Measurements from ENCODE around the gene ELF2. TPM values are rescaled to one million over a fixed set of nuclear protein-coding genes. Genes with fewer than 3 reads are reported as not detected.
"Not testable (repeated sequence)": the region's sequence is repeated elsewhere in the genome, so short reads cannot be mapped to it uniquely, and the experiment has no call there.

ELF2 gene

DNA sequence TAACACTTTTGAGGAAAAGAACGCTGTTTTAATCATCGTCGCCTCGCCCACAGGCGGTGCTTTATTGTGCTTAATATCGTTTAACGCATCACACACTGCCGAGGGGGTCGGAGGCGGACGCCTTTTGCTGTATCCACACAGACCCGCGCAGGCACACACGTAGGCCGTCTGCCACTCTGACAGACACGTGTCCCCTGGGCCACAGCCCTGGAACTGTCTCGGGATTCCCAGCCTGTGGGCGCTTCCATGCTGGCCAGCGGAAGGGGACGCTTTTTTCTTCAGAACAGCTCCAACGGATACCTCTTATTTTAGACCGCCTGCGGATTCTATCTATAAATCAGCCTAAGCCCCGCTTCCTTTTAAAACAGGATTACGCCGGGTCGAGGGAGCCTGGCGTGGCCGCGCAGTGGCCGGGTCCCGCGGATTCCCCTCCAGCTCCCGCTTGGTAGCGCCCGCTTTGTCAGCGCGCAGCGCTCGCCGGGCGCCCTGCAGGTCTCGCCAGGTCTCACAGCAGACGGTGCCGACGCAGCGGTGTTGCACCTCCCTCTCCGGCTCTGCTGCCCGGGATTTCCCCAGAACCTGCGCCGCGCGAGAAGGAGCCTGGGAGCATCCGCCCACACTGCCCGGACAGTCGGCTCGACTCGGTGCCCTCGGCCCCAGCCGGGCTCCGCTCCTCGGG lies 161.6 kb downstream of the ELF2 start, which contains the start of gene NOCT:
Gene NOCT, plus strand, starts transcription at position 513 of the 679 bp plus-strand sequence. CDS start 201 bp downstream, outside the sequence.
- peak within 1 kb of the TSS; percentile 78 for H3K4me3 ChIP-seq (ENCODE audit: low read length)
- H3K9ac ChIP-seq (ENCODE audit: low read depth, low read length): peak within 1 kb of the TSS; percentile 89
- H3K36me3 ChIP-seq (ENCODE audit: insufficient read depth, low read length): no peaks in the 10 kb centered on the region
- peak within 1 kb of the TSS; percentile 85 for H3K4me2 ChIP-seq (ENCODE audit: low read length)
- H3K9me3 ChIP-seq (replicated peaks; ENCODE audit: low read length): no peaks in the 10 kb centered on the region
- H3K27me3 ChIP-seq (ENCODE audit: control insufficient read depth, insufficient read depth, low read length): no peaks in the 10 kb centered on the region
- H3K4me1 ChIP-seq (ENCODE audit: control insufficient read depth, insufficient read depth, low read length): peaks cover 41% of the 10 kb centered on the region

DNA sequence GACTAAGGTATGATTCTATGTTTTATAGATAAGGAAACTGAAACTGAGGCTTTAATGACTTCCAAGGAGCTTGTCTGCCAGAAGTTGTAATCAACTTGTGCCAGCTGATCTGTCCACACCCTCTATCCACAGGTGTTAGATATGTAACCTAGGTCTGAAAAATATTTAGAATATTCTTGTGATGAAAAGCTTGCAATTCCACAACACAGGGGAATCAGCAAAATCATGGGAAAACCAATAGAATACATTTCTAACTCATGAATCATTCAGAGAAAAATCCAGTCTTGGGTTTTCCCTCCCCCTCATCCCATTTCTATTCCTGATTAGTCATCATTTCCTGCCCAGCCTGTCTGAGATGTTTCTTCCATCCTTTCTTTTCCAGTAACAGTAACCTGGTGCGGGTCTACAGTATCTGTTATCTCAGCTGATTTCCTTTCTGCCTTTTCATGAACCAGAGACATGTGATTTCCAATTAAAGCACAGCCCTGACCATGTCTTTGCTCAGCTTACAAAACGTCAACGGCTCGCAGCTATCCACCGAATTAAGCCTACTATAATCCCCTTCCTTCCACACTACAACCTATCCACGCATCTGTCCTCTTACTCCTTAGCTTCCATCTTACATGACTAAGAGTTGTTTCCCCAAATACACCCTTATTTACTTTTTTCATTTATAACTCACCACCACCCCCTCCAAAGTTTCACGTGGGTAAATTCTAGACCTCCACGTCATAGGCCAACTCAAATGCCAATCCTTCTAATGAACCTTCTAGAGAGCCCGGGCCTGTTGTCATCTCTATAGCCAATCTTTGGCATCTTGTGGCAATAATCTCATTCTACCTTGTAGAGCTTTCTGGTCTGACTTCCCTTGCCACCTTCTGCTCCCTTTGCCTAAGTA lies 162.4 kb downstream of the ELF2 start:
- Histone ChIP-seq H3K4me1 (ENCODE audit: control insufficient read depth, insufficient read depth, low read length) (peaks cover 38% of the 10 kb centered on the region), H3K9me3 (replicated peaks; ENCODE audit: low read length) (no peaks in the 10 kb centered on the region), H3K9ac (ENCODE audit: low read depth, low read length) (peak overlapping the region; percentile 89), H3K4me3 (ENCODE audit: low read length) (peak overlapping the region; percentile 78), H3K36me3 (ENCODE audit: insufficient read depth, low read length) (no peaks in the 10 kb centered on the region), H3K4me2 (ENCODE audit: low read length) (peak overlapping the region; percentile 85), H3K27me3 (ENCODE audit: control insufficient read depth, insufficient read depth, low read length) (no peaks in the 10 kb centered on the region)

DNA sequence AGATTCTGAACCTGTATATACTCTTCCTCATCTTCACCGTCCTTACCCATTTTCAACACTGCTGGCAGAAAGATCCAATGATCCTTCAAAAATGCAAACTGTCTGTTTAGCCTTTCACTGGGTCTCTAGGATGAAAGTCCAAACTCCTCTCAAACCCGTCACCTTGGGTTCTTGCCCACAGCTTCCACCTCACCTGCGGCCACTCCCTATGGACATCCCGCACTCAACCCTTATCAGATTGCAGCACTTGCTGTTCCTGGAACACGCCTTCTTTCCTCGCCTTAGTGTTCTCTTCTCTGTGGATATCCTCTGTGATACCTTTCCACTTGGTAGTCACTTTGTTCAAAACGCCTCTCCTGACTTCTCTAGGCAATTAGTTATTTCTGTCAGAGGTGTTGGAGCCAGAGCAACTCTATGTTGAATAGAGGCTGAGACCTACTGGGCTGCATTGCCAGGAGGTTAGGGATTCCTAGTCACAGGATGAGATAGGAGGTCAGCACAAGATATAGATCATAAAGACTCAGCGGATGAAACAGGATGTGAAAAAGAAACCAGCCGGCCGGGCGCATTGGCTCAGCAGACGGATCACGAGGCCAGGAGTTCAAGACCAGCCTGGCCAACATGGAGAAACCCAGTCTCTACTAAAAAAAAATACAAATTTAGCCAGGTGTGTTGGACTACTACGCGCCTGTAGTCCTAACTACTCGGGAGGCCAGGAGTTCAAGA lies 165.6 kb downstream of the ELF2 start:
- Histone ChIP-seq H3K4me1 (ENCODE audit: control insufficient read depth, insufficient read depth, low read length) (peaks cover 18% of the 10 kb centered on the region), H3K9ac (ENCODE audit: low read depth, low read length) (no peak overlapping the region), H3K36me3 (ENCODE audit: insufficient read depth, low read length) (no peaks in the 10 kb centered on the region), H3K4me3 (ENCODE audit: low read length) (no peak overlapping the region), H3K9me3 (replicated peaks; ENCODE audit: low read length) (no peaks in the 10 kb centered on the region), H3K4me2 (ENCODE audit: low read length) (no peak overlapping the region), H3K27me3 (ENCODE audit: control insufficient read depth, insufficient read depth, low read length) (no peaks in the 10 kb centered on the region)

DNA sequence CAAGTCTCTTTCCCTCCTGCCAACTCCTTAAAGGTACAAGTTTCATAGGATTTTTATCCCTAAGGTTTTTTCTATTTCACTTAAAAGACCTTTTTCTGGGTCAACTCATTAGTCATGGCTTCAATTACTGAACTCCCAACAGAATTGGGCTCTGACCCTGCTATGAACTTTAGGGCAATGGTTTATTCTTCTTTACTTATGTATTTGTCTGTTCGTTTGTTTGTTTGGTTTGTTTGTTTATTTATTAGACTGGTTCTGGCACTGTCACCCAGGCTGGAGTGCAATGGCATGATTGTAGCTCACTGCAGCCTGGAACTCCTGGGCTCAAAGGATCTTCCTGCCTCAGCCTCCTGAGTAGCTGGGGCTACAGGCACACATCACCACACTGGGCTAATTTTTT lies 167.3 kb downstream of the ELF2 start:
- Histone ChIP-seq H3K27me3 (ENCODE audit: control insufficient read depth, insufficient read depth, low read length) (no peaks in the 10 kb centered on the region), H3K4me2 (ENCODE audit: low read length) (no peak overlapping the region), H3K9ac (ENCODE audit: low read depth, low read length) (no peak overlapping the region), H3K36me3 (ENCODE audit: insufficient read depth, low read length) (no peaks in the 10 kb centered on the region), H3K9me3 (replicated peaks; ENCODE audit: low read length) (no peaks in the 10 kb centered on the region), H3K4me1 (ENCODE audit: control insufficient read depth, insufficient read depth, low read length) (peaks cover 13% of the 10 kb centered on the region), H3K4me3 (ENCODE audit: low read length) (no peak overlapping the region)

DNA sequence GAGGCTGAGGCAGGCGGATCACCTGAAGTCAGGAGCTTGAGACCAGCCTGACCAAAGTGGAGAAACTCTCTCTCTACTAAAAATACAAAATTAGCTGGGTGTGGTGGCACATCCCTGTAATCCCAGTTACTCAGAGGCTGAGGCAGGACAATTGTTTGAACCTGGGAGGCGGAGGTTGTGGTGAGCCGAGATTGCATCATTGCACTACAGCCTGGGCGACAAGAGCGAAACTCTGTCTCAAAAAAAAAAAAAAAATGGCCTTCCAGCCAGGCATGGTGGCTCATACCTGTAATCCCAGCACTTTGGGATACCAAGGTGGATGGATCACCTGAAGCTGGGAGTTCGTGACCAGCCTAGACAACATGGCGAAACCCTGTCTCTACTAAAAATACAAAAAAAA lies 168.7 kb downstream of the ELF2 start:
- not testable (repeated sequence) for H3K36me3 ChIP-seq (ENCODE audit: insufficient read depth, low read length); H3K9me3 ChIP-seq (replicated peaks; ENCODE audit: low read length)

DNA sequence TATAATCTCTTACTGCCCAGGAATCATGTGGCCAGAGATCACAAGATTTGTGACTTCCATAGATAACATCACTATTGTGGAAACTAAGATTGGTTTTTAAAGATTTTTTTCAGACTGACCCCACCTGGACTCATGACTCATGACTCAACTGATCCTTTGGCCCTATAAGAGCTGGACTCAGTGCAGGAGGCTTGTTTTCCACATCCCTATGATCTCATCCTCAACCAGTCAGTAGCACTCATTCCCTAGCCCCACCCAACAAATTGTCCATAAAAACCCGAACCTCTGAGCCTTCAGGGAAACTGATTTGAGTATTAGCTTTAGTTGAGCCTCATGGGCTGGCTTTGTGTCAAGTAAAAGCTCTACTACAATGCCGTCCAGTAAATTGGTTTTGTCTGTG lies 169.4 kb downstream of the ELF2 start:
- H3K9me3 ChIP-seq (replicated peaks; ENCODE audit: low read length): no peaks in the 10 kb centered on the region
- H3K4me2 ChIP-seq (ENCODE audit: low read length): no peak overlapping the region
- no peak overlapping the region for H3K4me3 ChIP-seq (ENCODE audit: low read length)
- H3K36me3 ChIP-seq (ENCODE audit: insufficient read depth, low read length): no peaks in the 10 kb centered on the region
- H3K9ac ChIP-seq (ENCODE audit: low read depth, low read length): no peak overlapping the region
- H3K27me3 ChIP-seq (ENCODE audit: control insufficient read depth, insufficient read depth, low read length): no peaks in the 10 kb centered on the region
- no peaks in the 10 kb centered on the region for H3K4me1 ChIP-seq (ENCODE audit: control insufficient read depth, insufficient read depth, low read length)

More for the DNA sequence above, 168.7 kb downstream of the ELF2 start:
- not testable (repeated sequence) for H3K9ac ChIP-seq (ENCODE audit: low read depth, low read length); H3K27me3 ChIP-seq (ENCODE audit: control insufficient read depth, insufficient read depth, low read length); H3K4me2 ChIP-seq (ENCODE audit: low read length); H3K4me3 ChIP-seq (ENCODE audit: low read length); H3K4me1 ChIP-seq (ENCODE audit: control insufficient read depth, insufficient read depth, low read length)

Small RNA genes lying within 50 kb of the gene (small RNA-seq; reads per million reads assigned to genes)
- gene RF00017 (not detected), gene RF00019 (not detected), gene RN7SL382P (not detected), gene RNU6-531P (not detected)

Data from skeletal muscle satellite cell (primary cell).